Keratinocyte (primary cell): ENCODE data around the gene SLA2. TPM values are rescaled to one million over a fixed set of nuclear protein-coding genes. Genes with fewer than 3 reads are reported as not detected.

Experiments used
- DNase-seq: peaks from one replicate; pipeline ENCODE4 v3.0.0-alpha.2; 2011; ENCODE audit warnings: low read depth, missing footprints, low spot score
- FAIRE-seq: peaks from 2 replicates; lab custom pipeline; 2011; peaks lifted over from hg19 to GRCh38; lab: Jason Lieb, UNC
- H2AFZ ChIP-seq: 2 replicates; pipeline ENCODE4 v1.6.0; 2012; ENCODE audit warnings: low read length, control low read depth, inconsistent platforms; ENCODE audit not compliant: control insufficient read depth
- H3K27ac ChIP-seq: 2 replicates; pipeline ENCODE4 v1.5.1; 2011; ENCODE audit warnings: low read length; ENCODE audit not compliant: control insufficient read depth, insufficient read depth
- H3K27me3 ChIP-seq: 3 replicates; pipeline ENCODE4 v1.6.0; 2011; ENCODE audit warnings: low read length; ENCODE audit not compliant: control insufficient read depth, insufficient read depth; ENCODE audit errors: extremely low read depth
- H3K36me3 ChIP-seq, 2 experiments: 2 replicates in 1 of 2; 3 replicates in 1 of 2; pipeline ENCODE4 v1.5.1; 2011; ENCODE audit warnings: low read length in 2 of 2, mild to moderate bottlenecking in 1 of 2; ENCODE audit not compliant: control insufficient read depth in 2 of 2, insufficient read depth in 2 of 2; ENCODE audit errors: extremely low read depth in 1 of 2
- H3K4me1 ChIP-seq: 3 replicates; pipeline ENCODE4 v1.5.1; 2011; ENCODE audit warnings: low read length; ENCODE audit not compliant: control insufficient read depth, insufficient read depth; ENCODE audit errors: extremely low read depth
- H3K4me2 ChIP-seq: 3 replicates; pipeline ENCODE4 v1.6.0; 2011; ENCODE audit warnings: low read depth, low read length; ENCODE audit not compliant: control insufficient read depth, insufficient read depth; ENCODE audit errors: extremely low read depth
- H3K4me3 ChIP-seq, 3 experiments: fragments of 200-600 bp in 1 of 3; sonication (generic) in 1 of 3; 2 replicates in 2 of 3; 3 replicates in 1 of 3; pipeline ENCODE4 v1.5.1; 2011 to 2016; ENCODE audit warnings: low read length in 3 of 3, mild to moderate bottlenecking in 3 of 3, control low read depth in 2 of 3, inconsistent platforms in 1 of 3, low read depth in 1 of 3, mixed read lengths in 1 of 3, mixed run types in 1 of 3, moderate library complexity in 1 of 3; ENCODE audit not compliant: control insufficient read depth in 2 of 3, insufficient read depth in 2 of 3; ENCODE audit errors: extremely low read depth in 1 of 3
- H3K79me2 ChIP-seq: 2 replicates; pipeline ENCODE4 v1.6.0; 2012; ENCODE audit warnings: low read length; ENCODE audit not compliant: control insufficient read depth, insufficient read depth
- H3K9ac ChIP-seq: 3 replicates; pipeline ENCODE4 v1.6.0; 2011; ENCODE audit warnings: low read length; ENCODE audit not compliant: control insufficient read depth, insufficient read depth; ENCODE audit errors: extremely low read depth
- H3K9me1 ChIP-seq: 3 replicates; pipeline ENCODE4 v1.6.0; 2011; ENCODE audit warnings: low read length; ENCODE audit not compliant: control insufficient read depth, insufficient read depth; ENCODE audit errors: extremely low read depth
- H3K9me3 ChIP-seq: 2 replicates; pipeline ENCODE4 v1.5.1; 2012; ENCODE audit warnings: low read depth, low read length; ENCODE audit not compliant: control insufficient read depth
- H4K20me1 ChIP-seq: 3 replicates; pipeline ENCODE4 v1.6.0; 2011; ENCODE audit warnings: low read length; ENCODE audit not compliant: control insufficient read depth, insufficient read depth; ENCODE audit errors: extremely low read depth
- EZH2 ChIP-seq: IDR thresholded peaks from one replicate; pipeline ENCODE4 v1.6.1; 2012; ENCODE audit warnings: inconsistent platforms, mild to moderate bottlenecking, low read length, moderate library complexity
- dilution Hi-C: fragments of 300-500 bp; cut with MboI; formaldehyde crosslinking; loops from one replicate; pipeline ENCODE4 v1.7.0; 2020; ENCODE audit warnings: low sequenced_read_pairs; ENCODE audit not compliant: extremely low pct_ligation_motif_present
- polyA plus RNA-seq, 5 experiments: library from polyadenylated mRNA; depleted of rRNA in 3 of 5; stranded (reverse) in 3 of 5; stranded (forward) in 1 of 5; unstranded in 1 of 5; fragments of >200 nt; gene quantifications; 1 replicate in 1 of 5; 2 replicates in 3 of 5; 3 replicates in 1 of 5; pipeline versions ENCODE4 v1.2.1 to v1.2.3, GENCODE V29; 2011 to 2012; ENCODE audit warnings: missing spikeins in 2 of 5, low read depth in 1 of 5, low replicate concordance in 1 of 5
- TF ChIP-seq, protein P1 (sequence below), 3 experiments: IDR thresholded peaks in 1 of 3; conservative IDR thresholded peaks in 1 of 3; optimal IDR thresholded peaks in 1 of 3; 2 replicates in 2 of 3; 3 replicates in 1 of 3; pipeline versions ENCODE3 to v1.5.1; 2011; ENCODE audit warnings: low read length in 3 of 3, mild to moderate bottlenecking in 3 of 3, moderate library complexity in 2 of 3, control low read depth in 1 of 3, inconsistent platforms in 1 of 3; ENCODE audit not compliant: insufficient read depth in 2 of 3; ENCODE audit errors: extremely low read depth in 1 of 3

SLA2 gene
- polyA plus RNA-seq, 1 donor (not counting 4 experiments of a cell fraction or from before 2014, with no cell fraction given): 0.04 TPM

DNA sequence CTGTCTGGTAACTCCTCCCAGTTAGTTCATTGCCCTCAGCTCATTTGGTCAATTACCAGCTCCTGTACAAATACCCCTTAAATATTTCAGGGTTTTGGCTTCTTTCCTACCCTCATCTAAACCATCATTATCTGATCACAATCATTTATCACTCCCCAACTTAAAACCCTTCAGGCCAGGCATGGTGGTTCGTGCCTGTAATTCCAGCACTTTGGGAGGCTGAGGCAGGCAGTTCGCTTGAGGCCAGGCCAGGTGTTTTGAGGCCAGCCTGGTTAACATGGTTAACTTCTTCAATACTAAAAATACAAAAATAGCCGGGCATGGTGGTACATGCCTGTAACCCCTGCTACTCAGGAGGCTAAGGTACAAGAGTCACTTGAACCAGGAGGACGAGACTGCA lies 63.2 kb downstream of the SLA2 start:
- no peaks in the 10 kb centered on the region for H3K27me3 ChIP-seq
- dilution Hi-C loops: no loop called here
- FAIRE-seq: no peak

GRCh38 chr20:36582322-36582721 lies 63.7 kb downstream of the SLA2 start:
- Histone ChIP-seq H3K9me1 (no peaks in the 10 kb centered on the region), H3K4me3 (no peak overlapping the region), H3K36me3 (peaks cover 0 to 12% of the 10 kb centered on the region in 2 experiments), H3K79me2 (peaks cover 2% of the 10 kb centered on the region), H3K27ac (no peak overlapping the region), H3K4me1 (peaks cover 22% of the 10 kb centered on the region), H3K4me2 (no peak overlapping the region), H4K20me1 (no peaks in the 10 kb centered on the region), H3K27me3 (no peaks in the 10 kb centered on the region), H3K9ac (no peak overlapping the region), H2AFZ (no peak overlapping the region), H3K9me3 (no peaks in the 10 kb centered on the region)
- no peak for DNase-seq
- dilution Hi-C loops: no loop called here
- no peak for FAIRE-seq
- no peak for TF ChIP-seq EZH2

More for the DNA sequence above, 63.2 kb downstream of the SLA2 start:
- no peak overlapping the region for H3K4me3 ChIP-seq
- TF ChIP-seq EZH2: no peak
- TF ChIP-seq, protein P1, sequence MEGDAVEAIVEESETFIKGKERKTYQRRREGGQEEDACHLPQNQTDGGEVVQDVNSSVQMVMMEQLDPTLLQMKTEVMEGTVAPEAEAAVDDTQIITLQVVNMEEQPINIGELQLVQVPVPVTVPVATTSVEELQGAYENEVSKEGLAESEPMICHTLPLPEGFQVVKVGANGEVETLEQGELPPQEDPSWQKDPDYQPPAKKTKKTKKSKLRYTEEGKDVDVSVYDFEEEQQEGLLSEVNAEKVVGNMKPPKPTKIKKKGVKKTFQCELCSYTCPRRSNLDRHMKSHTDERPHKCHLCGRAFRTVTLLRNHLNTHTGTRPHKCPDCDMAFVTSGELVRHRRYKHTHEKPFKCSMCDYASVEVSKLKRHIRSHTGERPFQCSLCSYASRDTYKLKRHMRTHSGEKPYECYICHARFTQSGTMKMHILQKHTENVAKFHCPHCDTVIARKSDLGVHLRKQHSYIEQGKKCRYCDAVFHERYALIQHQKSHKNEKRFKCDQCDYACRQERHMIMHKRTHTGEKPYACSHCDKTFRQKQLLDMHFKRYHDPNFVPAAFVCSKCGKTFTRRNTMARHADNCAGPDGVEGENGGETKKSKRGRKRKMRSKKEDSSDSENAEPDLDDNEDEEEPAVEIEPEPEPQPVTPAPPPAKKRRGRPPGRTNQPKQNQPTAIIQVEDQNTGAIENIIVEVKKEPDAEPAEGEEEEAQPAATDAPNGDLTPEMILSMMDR (optimal IDR thresholded peaks at IDR 0.05 in 1 of 3, IDR thresholded peaks at IDR 0.05 in 1 of 3, conservative IDR thresholded peaks at IDR 0.05 in 1 of 3; ENCODE audit: extremely low read depth in 1 of 3, insufficient read depth in 2 of 3, low read length in 3 of 3): no peak
- H3K36me3 ChIP-seq: peaks cover 0 to 12% of the 10 kb centered on the region in 2 experiments
- DNase-seq: no peak
- H3K9me1 ChIP-seq: no peaks in the 10 kb centered on the region
- no peaks in the 10 kb centered on the region for H3K79me2 ChIP-seq
- no peak overlapping the region for H2AFZ ChIP-seq
- no peaks in the 10 kb centered on the region for H4K20me1 ChIP-seq
- H3K4me1 ChIP-seq: peaks cover 22% of the 10 kb centered on the region
- no peak overlapping the region for H3K27ac ChIP-seq
- no peak overlapping the region for H3K9ac ChIP-seq
- no peaks in the 10 kb centered on the region for H3K9me3 ChIP-seq
- no peak overlapping the region for H3K4me2 ChIP-seq

DNA sequence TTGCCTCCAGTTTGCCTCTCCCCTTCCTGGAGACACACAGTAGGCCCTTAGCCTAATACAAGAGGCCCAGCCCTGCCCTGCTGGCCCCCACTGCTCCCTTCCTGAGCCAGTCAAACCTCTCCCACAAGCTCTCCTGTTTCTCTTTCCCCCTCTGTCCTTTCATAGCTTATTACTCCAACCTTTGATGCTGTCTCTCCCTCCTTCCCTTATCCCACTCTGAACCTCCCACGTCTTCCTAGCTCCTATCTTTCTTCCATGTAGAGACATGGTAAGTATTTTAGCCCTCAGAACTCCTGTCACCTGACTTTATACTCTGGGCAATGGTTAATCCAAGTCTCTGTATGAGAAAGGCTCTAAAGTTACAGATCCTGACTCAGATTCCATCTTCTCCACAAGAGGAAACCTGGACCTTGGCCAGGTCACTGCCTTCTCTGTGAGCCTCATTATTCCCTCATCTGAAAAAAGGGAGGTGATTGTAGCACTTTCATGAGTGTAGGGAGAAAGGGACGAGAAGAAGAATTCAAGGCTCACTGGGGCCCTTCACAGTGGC lies 65.9 kb downstream of the SLA2 start:
- no peak overlapping the region for H3K4me3 ChIP-seq
- H3K9me3 ChIP-seq: no peaks in the 10 kb centered on the region
- no peaks in the 10 kb centered on the region for H4K20me1 ChIP-seq
- no peaks in the 10 kb centered on the region for H3K27me3 ChIP-seq
- peaks cover 15% of the 10 kb centered on the region for H3K79me2 ChIP-seq
- no peak overlapping the region for H3K27ac ChIP-seq
- no peak overlapping the region for H3K9ac ChIP-seq
- DNase-seq (no peak), FAIRE-seq (no peak)
- H3K36me3 ChIP-seq: peaks cover 0 to 12% of the 10 kb centered on the region in 2 experiments
- peaks cover 18% of the 10 kb centered on the region for H3K4me1 ChIP-seq
- H2AFZ ChIP-seq: no peak overlapping the region
- H3K4me2 ChIP-seq: no peak overlapping the region
- TF ChIP-seq EZH2: no peak
- TF ChIP-seq, protein P1 (optimal IDR thresholded peaks at IDR 0.05 in 1 of 3, IDR thresholded peaks at IDR 0.05 in 1 of 3, conservative IDR thresholded peaks at IDR 0.05 in 1 of 3; ENCODE audit: extremely low read depth in 1 of 3, insufficient read depth in 2 of 3, low read length in 3 of 3): no peak
- H3K9me1 ChIP-seq: no peaks in the 10 kb centered on the region
- dilution Hi-C loops: no loop called here
